IPS DF 6.9 (cell line): ENCODE results near the gene AKR1A1.

Experiments
- DNase-seq: peaks from one replicate; pipeline ENCODE4 v3.0.0-alpha.2; 2013; ENCODE audit warnings: low read depth, low spot score
- H3K27ac ChIP-seq: one replicate; pipeline ENCODE4 v1.5.1; 2013; ENCODE audit warnings: low read length, control low read depth
- H3K27me3 ChIP-seq: 2 replicates; pipeline ENCODE4 v1.6.1; 2013; ENCODE audit warnings: mild to moderate bottlenecking, low read length; ENCODE audit not compliant: control insufficient read depth, insufficient read depth
- H3K36me3 ChIP-seq: 2 replicates; pipeline ENCODE4 v1.6.1; 2013; ENCODE audit warnings: low read length; ENCODE audit not compliant: control insufficient read depth, insufficient read depth
- H3K4me1 ChIP-seq: 2 replicates; pipeline ENCODE4 v1.6.1; 2013; ENCODE audit warnings: low read length; ENCODE audit not compliant: control insufficient read depth, insufficient read depth
- H3K4me3 ChIP-seq: 2 replicates; pipeline ENCODE4 v1.5.1; 2013; ENCODE audit warnings: mild to moderate bottlenecking, low read length
- H3K9me3 ChIP-seq: 2 replicates; pipeline ENCODE4 v1.6.1; 2013; ENCODE audit warnings: low read length, inconsistent platforms; ENCODE audit not compliant: control insufficient read depth, insufficient read depth
- WGBS: extraction: QIAGEN DNeasy Blood & Tissue Kit; methylation state at CpG from one replicate; pipeline ENCODE4 v1.1.7; 2013; ENCODE audit warnings: mixed read lengths, missing lambda C conversion rate; ENCODE audit not compliant: insufficient read length, insufficient coverage; 5-methylcytosine and 5-hydroxymethylcytosine counted together

AKR1A1 gene

DNA sequence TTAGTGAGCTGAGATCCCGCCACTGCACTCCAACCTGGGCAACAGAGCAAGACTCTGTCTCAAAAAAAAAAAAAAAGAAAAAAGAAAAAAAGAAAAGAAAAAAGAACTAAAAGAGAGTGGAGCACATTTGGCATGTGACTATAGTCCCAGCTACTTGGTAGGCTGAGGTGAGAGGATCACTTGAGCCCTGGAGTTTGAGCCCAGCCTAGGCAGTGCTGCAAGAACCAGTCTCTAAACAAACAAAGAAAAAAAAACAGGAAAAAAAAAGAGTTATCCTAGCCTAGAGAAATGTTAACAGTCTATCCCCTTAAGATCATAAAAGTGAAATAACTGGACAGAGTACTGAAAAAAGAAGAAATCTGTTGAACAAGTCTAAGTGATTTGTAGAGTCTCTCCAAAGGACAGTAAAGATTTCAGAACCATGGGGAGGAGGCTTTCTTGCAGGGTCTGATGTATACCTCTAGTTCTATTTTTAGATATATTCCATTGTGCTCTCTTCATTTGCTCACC is 24.4 kb upstream of the AKR1A1 start:
- no peak for DNase-seq
- Histone ChIP-seq H3K9me3 (no peaks in the 10 kb centered on the region), H3K27me3 (no peaks in the 10 kb centered on the region), H3K4me1 (no peaks in the 10 kb centered on the region), H3K36me3 (no peaks in the 10 kb centered on the region), H3K4me3 (no peak overlapping the region), H3K27ac (no peak overlapping the region)
- WGBS = no CpG with 5 or more reads among the region's 1 CpG

DNA sequence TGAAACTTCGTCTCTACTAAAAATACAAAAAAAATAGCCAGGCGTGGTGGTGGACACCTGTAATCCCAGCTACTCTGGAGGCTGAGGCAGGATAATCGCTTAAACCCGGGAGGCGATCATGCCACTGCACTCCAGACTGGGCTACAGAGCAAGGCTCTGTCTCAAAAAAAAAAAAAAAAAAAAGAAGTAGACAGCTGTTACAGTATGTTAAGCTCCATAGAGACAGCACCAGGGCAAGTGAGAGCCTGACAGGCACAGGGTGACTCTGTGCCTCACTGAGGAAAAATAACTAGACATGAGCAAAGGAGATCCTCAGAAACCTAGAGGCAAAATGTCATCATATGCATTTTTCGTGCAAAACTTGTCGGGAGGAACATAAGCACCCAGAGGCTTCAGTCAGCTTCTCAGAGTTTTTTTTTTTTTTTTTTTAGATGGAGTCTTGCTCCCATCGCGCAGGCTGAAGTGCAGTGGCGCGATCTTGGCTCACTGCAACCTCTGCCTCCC is 19.9 kb upstream of the AKR1A1 start:
- no peaks in the 10 kb centered on the region for H3K27me3 ChIP-seq
- no peak overlapping the region for H3K4me3 ChIP-seq
- no peaks in the 10 kb centered on the region for H3K4me1 ChIP-seq
- H3K9me3 ChIP-seq = no peaks in the 10 kb centered on the region
- no peaks in the 10 kb centered on the region for H3K36me3 ChIP-seq
- DNase-seq = no peak
- no peak overlapping the region for H3K27ac ChIP-seq
- no CpG with 5 or more reads among the region's 11 CpGs for WGBS

DNA sequence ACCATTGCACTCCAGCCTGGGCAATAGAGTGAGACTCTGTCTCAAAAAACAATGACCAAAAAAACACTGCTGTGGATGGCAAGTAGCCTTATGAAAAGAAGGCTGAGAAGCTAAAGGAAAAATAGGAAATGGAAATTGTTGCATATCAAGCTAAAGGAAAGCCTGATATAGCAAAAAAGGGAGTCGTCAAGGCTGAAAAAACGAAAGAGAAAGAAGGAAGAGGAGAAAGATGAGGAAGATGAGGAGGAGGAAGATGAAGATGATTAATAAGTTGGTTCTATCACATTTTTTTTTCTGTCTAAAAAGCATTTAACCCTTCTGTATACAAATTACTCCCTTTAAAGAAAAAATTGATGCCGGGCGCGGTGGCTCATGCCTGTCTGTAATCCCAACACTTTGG is 18.8 kb upstream of the AKR1A1 start:
- Histone ChIP-seq H3K9me3 (no peaks in the 10 kb centered on the region), H3K4me1 (no peaks in the 10 kb centered on the region), H3K27ac (no peak overlapping the region), H3K36me3 (no peaks in the 10 kb centered on the region), H3K4me3 (no peak overlapping the region), H3K27me3 (no peaks in the 10 kb centered on the region)
- DNase-seq = no peak
- WGBS = 100% methylated on average over 2 of the region's 5 CpGs

DNA sequence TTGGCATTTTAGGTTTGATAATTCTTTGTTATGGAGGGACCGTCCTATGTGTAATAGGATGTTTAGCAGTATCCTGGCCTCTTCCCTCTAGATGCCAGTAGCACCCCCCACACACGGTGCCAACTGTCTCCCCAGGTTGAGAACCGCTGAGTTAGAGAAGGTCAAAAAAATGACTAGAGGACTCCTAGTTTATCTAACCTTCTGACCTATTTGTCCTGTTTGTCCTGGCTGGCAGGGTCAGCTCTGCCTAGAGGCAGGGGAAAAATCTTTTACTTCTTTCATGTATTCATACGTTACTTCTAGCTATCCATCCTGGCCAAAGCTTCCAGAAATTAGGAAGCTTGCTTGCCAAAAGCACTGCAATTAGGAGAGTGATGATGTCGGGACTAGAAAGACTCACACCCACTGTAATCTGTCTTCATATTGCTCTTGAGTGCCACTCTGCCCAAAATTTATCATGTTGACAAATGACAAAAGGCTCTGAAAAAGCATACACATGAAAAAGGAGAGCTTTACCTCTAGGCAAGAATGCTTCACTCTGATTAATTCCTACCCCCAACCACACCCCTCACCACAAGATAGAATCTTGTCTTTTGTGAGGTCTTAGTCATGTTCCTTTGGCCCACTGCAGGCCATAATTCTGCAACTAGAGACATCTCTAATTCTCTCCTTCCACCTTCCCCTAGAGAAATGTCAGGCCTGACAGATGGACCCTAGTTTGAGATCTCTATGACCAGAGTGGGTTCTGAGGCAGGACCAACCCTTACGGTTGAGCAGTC is 14.4 kb upstream of the AKR1A1 start:
- H3K9me3 ChIP-seq = no peaks in the 10 kb centered on the region
- no peak overlapping the region for H3K27ac ChIP-seq
- no peaks in the 10 kb centered on the region for H3K36me3 ChIP-seq
- no peaks in the 10 kb centered on the region for H3K4me1 ChIP-seq
- DNase-seq = no peak
- H3K4me3 ChIP-seq = no peak overlapping the region
- no peaks in the 10 kb centered on the region for H3K27me3 ChIP-seq
- WGBS = no CpG with 5 or more reads among the region's 6 CpGs

DNA sequence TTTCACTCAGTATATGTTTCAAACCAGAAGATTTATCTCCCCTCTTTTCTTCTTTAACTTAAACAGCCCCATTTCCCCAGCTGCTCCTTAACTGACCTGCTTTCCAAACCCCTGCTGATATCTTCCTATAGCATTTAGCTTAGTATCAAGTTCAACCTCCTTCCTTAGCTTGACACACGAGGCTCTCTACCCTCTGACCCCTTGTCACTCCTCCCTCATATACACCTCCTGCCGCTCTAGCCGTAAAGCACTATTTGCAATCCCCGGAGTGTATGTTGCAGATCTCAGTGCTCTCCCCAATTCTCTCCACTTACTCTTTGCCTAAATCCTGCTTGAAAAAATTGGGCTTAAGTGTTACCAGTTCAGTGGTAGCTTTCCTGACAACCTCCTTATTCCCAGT is 13.7 kb upstream of the AKR1A1 start:
- no peak for DNase-seq
- Histone ChIP-seq H3K27me3 (no peaks in the 10 kb centered on the region), H3K9me3 (no peaks in the 10 kb centered on the region), H3K4me1 (no peaks in the 10 kb centered on the region), H3K36me3 (no peaks in the 10 kb centered on the region), H3K4me3 (no peak overlapping the region), H3K27ac (no peak overlapping the region)
- WGBS = no CpG with 5 or more reads among the region's 4 CpGs

DNA sequence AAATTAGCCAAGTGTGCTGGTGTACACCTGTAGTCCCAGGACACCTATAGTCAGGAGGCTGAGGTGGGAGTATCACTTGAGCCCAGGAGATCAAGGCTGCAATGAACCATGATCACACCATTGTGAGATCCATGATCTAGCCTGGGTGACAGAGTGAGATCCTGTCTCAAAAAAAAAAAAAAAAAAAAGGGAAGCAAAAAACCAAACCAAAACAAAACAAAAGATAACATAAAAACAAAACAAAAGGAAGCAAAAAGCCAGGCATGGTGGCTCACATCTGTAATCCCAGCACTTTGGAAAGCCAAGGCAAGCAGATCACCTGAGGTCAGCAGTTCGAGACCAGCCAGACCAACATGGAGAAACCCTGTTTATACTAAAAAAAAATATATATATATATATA is 9.4 kb upstream of the AKR1A1 start:
- WGBS = no CpG with 5 or more reads among the region's 1 CpG
- H3K4me3 ChIP-seq = no peak overlapping the region
- H3K4me1 ChIP-seq = no peaks in the 10 kb centered on the region
- H3K27ac ChIP-seq = no peak overlapping the region
- no peaks in the 10 kb centered on the region for H3K27me3 ChIP-seq
- no peaks in the 10 kb centered on the region for H3K36me3 ChIP-seq
- no peaks in the 10 kb centered on the region for H3K9me3 ChIP-seq
- no peak for DNase-seq

DNA sequence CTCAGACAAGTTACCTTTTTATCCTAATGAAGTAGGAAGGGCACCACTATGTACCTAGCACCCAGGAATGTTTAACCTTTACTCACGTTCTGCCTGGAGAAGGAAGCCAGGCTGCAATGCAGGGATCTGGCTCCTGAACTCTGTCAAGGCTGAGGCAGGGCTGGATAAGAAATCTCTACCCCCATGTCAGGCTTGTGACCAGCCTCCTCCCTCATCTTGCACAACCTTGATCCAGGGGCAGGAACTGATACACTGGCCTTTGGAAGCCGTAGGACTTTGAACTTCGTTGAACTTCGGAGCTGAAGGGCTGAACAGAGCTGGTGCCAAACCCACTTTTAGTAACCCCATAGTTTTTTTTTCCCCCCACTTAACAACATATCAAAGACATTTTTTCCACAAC is 8.0 kb upstream of the AKR1A1 start:
- WGBS = no CpG with 5 or more reads among the region's 4 CpGs
- no peak overlapping the region for H3K27ac ChIP-seq
- H3K9me3 ChIP-seq = no peaks in the 10 kb centered on the region
- no peaks in the 10 kb centered on the region for H3K27me3 ChIP-seq
- H3K36me3 ChIP-seq = no peaks in the 10 kb centered on the region
- no peak for DNase-seq
- no peaks in the 10 kb centered on the region for H3K4me1 ChIP-seq
- H3K4me3 ChIP-seq = no peak overlapping the region

DNA sequence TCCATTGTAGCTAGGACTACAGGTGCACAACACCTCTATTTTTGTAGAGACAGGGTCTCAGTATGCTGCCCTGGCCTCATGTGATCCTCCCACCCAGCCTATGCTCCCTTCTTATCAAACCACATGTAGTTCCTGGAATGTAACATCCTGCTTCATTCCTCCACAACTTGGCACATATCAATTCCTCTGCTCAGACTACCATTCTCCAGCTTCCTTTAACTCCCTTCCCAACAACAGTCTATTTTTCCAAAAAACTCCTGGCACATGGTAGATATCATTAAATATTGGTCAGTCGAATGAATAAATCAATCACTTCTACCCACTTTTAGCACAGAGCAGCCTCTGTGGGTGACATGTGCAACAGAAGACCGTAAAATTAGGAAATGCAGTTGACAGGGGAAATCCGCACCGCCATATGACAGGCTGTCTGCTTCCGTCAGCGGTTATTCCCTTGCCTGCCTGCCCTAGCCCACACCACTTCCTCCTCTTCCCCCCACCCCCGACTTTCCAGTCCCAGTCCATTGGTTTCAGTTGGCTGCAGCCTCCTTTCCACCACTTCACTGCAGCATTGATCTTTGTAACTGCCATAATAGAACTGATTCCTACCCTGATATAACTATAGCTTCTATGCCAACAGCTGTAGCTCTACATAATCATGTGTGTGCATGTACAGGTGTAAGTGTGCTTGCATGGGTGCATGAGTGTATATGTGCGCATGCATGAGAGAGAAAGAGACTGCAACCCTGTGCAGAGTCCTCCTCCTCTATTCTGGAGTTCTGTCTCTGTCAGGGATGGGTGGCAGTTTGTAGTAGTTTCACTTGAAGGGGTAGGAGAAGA is 6.8 kb upstream of the AKR1A1 start:
- Histone ChIP-seq H3K36me3 (no peaks in the 10 kb centered on the region), H3K4me3 (no peak overlapping the region), H3K27ac (no peak overlapping the region), H3K27me3 (no peaks in the 10 kb centered on the region), H3K9me3 (no peaks in the 10 kb centered on the region), H3K4me1 (no peaks in the 10 kb centered on the region)
- no peak for DNase-seq
- no CpG with 5 or more reads among the region's 8 CpGs for WGBS

DNA sequence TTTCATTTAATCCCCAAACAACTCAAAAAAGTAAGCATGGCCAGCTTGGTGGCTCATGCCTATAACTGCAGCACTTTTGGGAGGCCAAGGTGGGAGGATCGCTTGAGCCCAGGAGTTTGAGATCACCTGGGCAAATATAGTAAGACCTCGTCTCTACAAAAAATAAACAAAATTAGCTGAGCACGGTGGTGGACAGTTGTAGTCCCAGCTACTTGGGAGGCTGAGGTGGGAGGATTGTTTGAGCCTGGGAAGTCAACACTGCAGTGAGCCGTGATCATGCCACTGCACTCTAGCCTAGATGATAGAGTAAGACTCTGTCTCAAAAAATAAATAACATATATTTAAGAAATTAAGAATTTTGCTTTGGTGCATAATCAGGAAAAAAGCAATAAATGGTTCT is 6.1 kb upstream of the AKR1A1 start:
- Histone ChIP-seq H3K27ac (no peak overlapping the region), H3K4me1 (no peaks in the 10 kb centered on the region), H3K36me3 (no peaks in the 10 kb centered on the region), H3K9me3 (no peaks in the 10 kb centered on the region), H3K4me3 (no peak overlapping the region), H3K27me3 (no peaks in the 10 kb centered on the region)
- WGBS = no CpG with 5 or more reads among the region's 4 CpGs
- DNase-seq = no peak

DNA sequence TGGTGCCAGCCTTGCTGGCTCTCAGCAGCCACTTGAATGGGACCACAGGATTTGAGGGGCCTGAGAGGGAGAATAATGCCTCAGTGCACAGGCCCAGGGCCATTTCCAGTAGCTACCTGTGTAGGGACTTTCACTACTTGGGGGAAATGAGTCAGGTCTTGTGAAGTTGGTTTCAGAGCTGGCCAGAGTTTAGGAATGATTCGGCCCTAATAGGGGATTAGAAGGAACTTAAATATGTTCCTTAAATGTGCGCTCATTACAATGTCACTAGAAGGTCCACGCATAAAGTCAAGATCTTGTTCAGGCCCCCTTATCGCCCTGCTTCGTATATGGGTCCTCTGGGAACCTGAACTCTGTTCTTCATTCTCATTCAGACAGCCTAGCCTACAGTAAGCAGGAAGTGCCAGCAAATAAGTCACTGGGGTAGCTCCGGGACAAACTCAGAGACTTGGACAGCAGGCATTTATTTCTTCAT is 5.6 kb upstream of the AKR1A1 start:
- WGBS = no CpG with 5 or more reads among the region's 6 CpGs
- H3K4me3 ChIP-seq = no peak overlapping the region
- no peak for DNase-seq
- no peak overlapping the region for H3K27ac ChIP-seq
- no peaks in the 10 kb centered on the region for H3K4me1 ChIP-seq
- H3K27me3 ChIP-seq = no peaks in the 10 kb centered on the region
- H3K9me3 ChIP-seq = no peaks in the 10 kb centered on the region
- H3K36me3 ChIP-seq = no peaks in the 10 kb centered on the region
